MM.1S (cell line): Measurements from ENCODE around the gene LIPE.

Experiments used
- EZH2 ChIP-seq: fragments of 300-600 bp; sonication (generic); optimal IDR thresholded peaks from 2 replicates; pipeline ENCODE3; 2017; ENCODE audit warnings: low read depth, mild to moderate bottlenecking, antibody characterized with exemption, low read length, mixed read lengths
- EZH2phosphoT487 ChIP-seq: fragments of 300-600 bp; sonication (generic); IDR thresholded peaks from 2 replicates; pipeline ENCODE4 v1.6.1; 2018; ENCODE audit warnings: antibody characterized with exemption, low read length
- TF ChIP-seq, protein P1 (sequence below): fragments of 300-600 bp; sonication (generic); IDR thresholded peaks from 2 replicates; pipeline ENCODE4 v1.5.1; 2016; ENCODE audit warnings: antibody characterized with exemption, low read length, mixed read lengths

DNA sequence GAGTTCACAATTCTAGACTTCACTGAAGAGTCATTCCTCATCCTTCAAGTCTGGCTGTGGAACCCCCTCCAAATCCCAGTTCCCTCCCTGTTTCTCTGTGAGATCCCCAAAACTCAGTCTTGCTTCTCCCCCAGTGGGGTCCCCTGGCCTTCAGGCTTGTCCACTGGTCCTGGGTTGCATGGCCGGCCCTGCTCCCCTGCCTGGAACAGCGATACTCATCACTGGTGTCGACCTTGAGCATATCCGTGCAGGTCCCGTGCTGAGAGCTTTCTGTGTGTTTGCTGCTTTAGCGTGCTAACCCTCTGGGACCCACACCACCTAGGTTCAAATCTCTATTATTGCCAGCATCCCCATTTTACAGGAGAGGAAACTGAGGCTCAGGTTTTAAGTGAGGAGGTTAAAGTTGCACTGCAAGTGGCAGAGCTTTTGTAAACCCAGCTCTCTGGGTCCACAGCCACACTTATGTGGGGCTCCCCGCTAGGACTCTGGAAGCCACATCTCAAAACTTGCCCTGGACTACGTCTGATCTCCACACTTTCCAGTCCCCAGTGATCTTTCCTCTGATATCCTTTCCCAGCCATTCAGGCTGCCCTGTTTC is 15.5 kb downstream of the LIPE start:
- TF ChIP-seq, protein P1, sequence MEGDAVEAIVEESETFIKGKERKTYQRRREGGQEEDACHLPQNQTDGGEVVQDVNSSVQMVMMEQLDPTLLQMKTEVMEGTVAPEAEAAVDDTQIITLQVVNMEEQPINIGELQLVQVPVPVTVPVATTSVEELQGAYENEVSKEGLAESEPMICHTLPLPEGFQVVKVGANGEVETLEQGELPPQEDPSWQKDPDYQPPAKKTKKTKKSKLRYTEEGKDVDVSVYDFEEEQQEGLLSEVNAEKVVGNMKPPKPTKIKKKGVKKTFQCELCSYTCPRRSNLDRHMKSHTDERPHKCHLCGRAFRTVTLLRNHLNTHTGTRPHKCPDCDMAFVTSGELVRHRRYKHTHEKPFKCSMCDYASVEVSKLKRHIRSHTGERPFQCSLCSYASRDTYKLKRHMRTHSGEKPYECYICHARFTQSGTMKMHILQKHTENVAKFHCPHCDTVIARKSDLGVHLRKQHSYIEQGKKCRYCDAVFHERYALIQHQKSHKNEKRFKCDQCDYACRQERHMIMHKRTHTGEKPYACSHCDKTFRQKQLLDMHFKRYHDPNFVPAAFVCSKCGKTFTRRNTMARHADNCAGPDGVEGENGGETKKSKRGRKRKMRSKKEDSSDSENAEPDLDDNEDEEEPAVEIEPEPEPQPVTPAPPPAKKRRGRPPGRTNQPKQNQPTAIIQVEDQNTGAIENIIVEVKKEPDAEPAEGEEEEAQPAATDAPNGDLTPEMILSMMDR, result no peak
- TF ChIP-seq EZH2phosphoT487 (no peak), EZH2 (no peak)
